Right lobe of liver (tissue), 6 donors: ENCODE results near the gene ISM1. TPM values are rescaled to one million over a fixed set of nuclear protein-coding genes. Genes with fewer than 3 reads are reported as not detected.

ENCODE experiments used
- ATAC-seq, 4 donors: fragments of 200-7000 bp; cut with Tn5 transposase; one replicate each; pipeline ENCODE4 v1.9.1; 2020; ENCODE audit warnings: mild to moderate bottlenecking in 4 of 4, moderate library complexity in 4 of 4
- DNase-seq, 3 donors: peaks; one replicate each; pipeline ENCODE4 v3.0.0-alpha.2; 2020
- H3K27ac ChIP-seq, 3 donors: fragments of 200-600 bp; one replicate each; pipeline ENCODE4 v1.8.0; 2022
- H3K27me3 ChIP-seq, 2 donors: fragments of 200-600 bp; one replicate each; pipeline ENCODE4 v1.8.0; 2022
- H3K36me3 ChIP-seq, 4 donors: fragments of 200-600 bp; sonication (generic) in 1 of 4; one replicate each; pipeline versions ENCODE4 v1.5.1 to v1.8.0; 2017 to 2022; ENCODE audit warnings: control low read depth in 1 of 4
- H3K4me1 ChIP-seq, 4 donors: fragments of 200-600 bp; sonication (generic) in 1 of 4; one replicate each; pipeline versions ENCODE4 v1.5.1 to v1.8.0; 2017 to 2022; ENCODE audit warnings: control low read depth in 1 of 4
- H3K4me3 ChIP-seq, 3 donors: fragments of 200-600 bp; one replicate each; pipeline ENCODE4 v1.8.0; 2022
- H3K9me3 ChIP-seq, 4 donors: fragments of 200-600 bp; sonication (generic) in 1 of 4; one replicate each; pipeline versions ENCODE4 v1.5.1 to v1.8.0; 2017 to 2022; ENCODE audit warnings: control low read depth in 1 of 4
- CTCF ChIP-seq, 4 donors: fragments of 200-600 bp in 3 of 4; fragments of 450-650 bp in 1 of 4; IDR thresholded peaks; one replicate each; pipeline versions ENCODE4 v1.5.1 to v1.8.0; 2016 to 2022; ENCODE audit warnings: antibody characterized with exemption in 4 of 4, mild to moderate bottlenecking in 2 of 4
- POLR2A ChIP-seq: fragments of 450-650 bp; IDR thresholded peaks from one replicate; pipeline ENCODE4 v1.6.1; 2017; ENCODE audit warnings: antibody characterized with exemption, mild to moderate bottlenecking
- WGBS: methylation state at CpG from one replicate; pipeline ENCODE4 v1.1.6; 2018; ENCODE audit warnings: low coverage, low lambda C conversion rate; ENCODE audit not compliant: insufficient coverage; ENCODE audit errors: missing lambda C conversion rate; 5-methylcytosine and 5-hydroxymethylcytosine counted together
- intact Hi-C, 2 donors: fragments of 100-400 bp; cut with DNase I; formaldehyde crosslinking; loops; one replicate each; pipeline versions ENCODE4 v1.11.2 to v1.14.1; 2022
- total RNA-seq, 6 experiments: library from RNA; depleted of rRNA in 2 of 6; stranded (reverse); fragments of >200 nt in 2 of 6; fragmentation: NEBNext Ultra II Directional in 3 of 6; extraction: Animal tissue kit (Norgen Biotek cat#: 25700) in 3 of 6; gene quantifications; one replicate each; pipeline versions ENCODE4 v1.1.0 to v1.2.4, GENCODE V29; 2016 to 2023
- donor health status: DM: no; HTN: yes; CAD: no.
- donor health status: DM: no; HTN: no; CAD: no.
- donor health status: DM: no; HTN: no; CAD: no.
- donor health status: DM: no; HTN: yes; CAD: no.
- donor health status: DM: no; HTN: yes; CAD: no.

ISM1 gene
- total RNA-seq, 6 experiments from 2014 or later = 2.1 to 5.5 (median 3.2) TPM

- H3K4me3 ChIP-seq = no peak overlapping the region
- no peaks in the 10 kb centered on the region for H3K4me1 ChIP-seq
- WGBS = 100% methylated on average over 1 of the region's 2 CpGs
- DNase-seq (no peak), ATAC-seq (no peak)
- H3K27me3 ChIP-seq = no peaks in the 10 kb centered on the region
- H3K27ac ChIP-seq = no peak overlapping the region
- no peak for TF ChIP-seq CTCF (IDR thresholded peaks at IDR 0.05)
- no peak for TF ChIP-seq POLR2A
- intact Hi-C loops = no loop called here
- no peaks in the 10 kb centered on the region for H3K36me3 ChIP-seq
- H3K9me3 ChIP-seq = peaks cover 0 to 4% (median 0%) of the 10 kb centered on the region in 4 donors
Measured at GRCh38 chr20:13207016-13207415, 14.1 kb upstream of the ISM1 start.

- WGBS = 81% methylated on average over 4 of the region's 4 CpGs
Measured at GRCh38 chr20:13211956-13212618, 9.0 kb upstream of the ISM1 start.

DNA sequence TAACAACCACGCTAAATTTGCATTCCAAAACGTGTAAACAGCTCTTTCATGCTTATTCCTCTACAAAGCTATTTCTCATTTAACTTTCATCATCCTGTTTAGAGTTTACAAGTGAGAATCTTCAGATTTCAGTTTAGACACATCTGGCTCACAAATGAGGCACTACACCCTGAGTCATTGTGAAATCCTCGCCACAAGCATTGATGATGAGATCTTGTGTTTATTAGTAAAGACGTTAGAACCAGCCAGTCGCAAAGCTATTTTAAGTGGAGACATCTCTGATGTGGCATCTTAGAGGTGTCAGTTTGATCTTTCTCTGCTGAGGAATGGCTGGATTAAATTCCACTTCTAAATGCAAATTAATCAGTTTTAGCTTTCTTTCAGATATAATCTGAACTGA lies 8.3 kb upstream of the ISM1 start:
- ATAC-seq (no peak), DNase-seq (no peak)
- H3K9me3 ChIP-seq = peaks cover 0 to 4% (median 0%) of the 10 kb centered on the region in 4 donors
- no peak for TF ChIP-seq CTCF (IDR thresholded peaks at IDR 0.05)
- TF ChIP-seq POLR2A = no peak
- peaks cover 0 to 16% (median 6%) of the 10 kb centered on the region in 4 donors for H3K4me1 ChIP-seq
- H3K27me3 ChIP-seq = no peaks in the 10 kb centered on the region
- no peaks in the 10 kb centered on the region for H3K36me3 ChIP-seq
- intact Hi-C loops = no loop called here
- H3K4me3 ChIP-seq = no peak overlapping the region
- H3K27ac ChIP-seq = no peak overlapping the region
- WGBS = 55% methylated on average over 5 of the region's 5 CpGs

More at GRCh38 chr20:13211956-13212618, 9.0 kb upstream of the ISM1 start:
- H3K36me3 ChIP-seq = no peaks in the 10 kb centered on the region
- no peak for ATAC-seq
- intact Hi-C loops = no loop called here
- peaks cover 0 to 4% (median 0%) of the 10 kb centered on the region in 4 donors for H3K9me3 ChIP-seq
- H3K27ac ChIP-seq = no peak overlapping the region
- TF ChIP-seq CTCF (IDR thresholded peaks at IDR 0.05) (no peak), POLR2A (no peak)
- H3K4me3 ChIP-seq = no peak overlapping the region
- H3K27me3 ChIP-seq = no peaks in the 10 kb centered on the region
- DNase-seq = no peak
- H3K4me1 ChIP-seq = peaks cover 0 to 13% (median 6%) of the 10 kb centered on the region in 4 donors

GRCh38 chr20:13213335-13213734 lies 7.7 kb upstream of the ISM1 start:
- DNase-seq (no peak), ATAC-seq (no peak)
- H3K4me1 ChIP-seq = peaks cover 0 to 16% (median 6%) of the 10 kb centered on the region in 4 donors
- WGBS = 80% methylated on average over 1 of the region's 1 CpG
- no peak overlapping the region for H3K4me3 ChIP-seq
- no peak overlapping the region for H3K27ac ChIP-seq
- TF ChIP-seq CTCF (IDR thresholded peaks at IDR 0.05) (no peak), POLR2A (no peak)
- no peaks in the 10 kb centered on the region for H3K36me3 ChIP-seq
- no peaks in the 10 kb centered on the region for H3K27me3 ChIP-seq
- intact Hi-C loops = no loop called here
- H3K9me3 ChIP-seq = peaks cover 0 to 4% (median 0%) of the 10 kb centered on the region in 4 donors
